DOHH2 (cell line): Measurements from ENCODE around the gene URI1.

ENCODE experiments used
- CTCF ChIP-seq: fragments of 200-600 bp; sonication (generic); IDR thresholded peaks from one replicate; pipeline ENCODE4 v1.5.1; 2014; ENCODE audit warnings: antibody characterized with exemption, mild to moderate bottlenecking, low read depth, low read length; ENCODE audit not compliant: poor library complexity, severe bottlenecking
- EZH2phosphoT487 ChIP-seq: fragments of 200-600 bp; sonication (generic); IDR thresholded peaks from 2 replicates; pipeline ENCODE4 v1.6.1; 2017; ENCODE audit warnings: borderline replicate concordance, mild to moderate bottlenecking, antibody characterized with exemption, low read length, moderate library complexity, mixed read lengths

GRCh38 chr19:29952646-29953045 lies 10.6 kb downstream of the URI1 start:
- TF ChIP-seq CTCF: no peak
- no peak for TF ChIP-seq EZH2phosphoT487
